B cell (primary cell): ENCODE data around the gene CLCF1. TPM values are rescaled to one million over a fixed set of nuclear protein-coding genes. Genes with fewer than 3 reads are reported as not detected.

Source experiments
- ATAC-seq: fragments of 200-7000 bp; cut with Tn5 transposase; one replicate; pipeline ENCODE4 v1.10.0; 2021; ENCODE audit warnings: low read depth, mild to moderate bottlenecking, moderate number of reproducible peaks, moderate library complexity
- CTCF ChIA-PET: fragments of 350-600 bp; sonication (Branson Sonifier 250); formaldehyde crosslinking; loops from one replicate; lab custom pipeline; 2021; ENCODE audit warnings: antibody characterized with exemption, inconsistent platforms; lab: Charles Lee
- POLR2A ChIA-PET: fragments of 350-600 bp; sonication (Branson Sonifier 250); formaldehyde crosslinking; loops from one replicate; lab custom pipeline; 2021; ENCODE audit warnings: antibody characterized with exemption; lab: Charles Lee
- DNase-seq: peaks from one replicate; pipeline ENCODE4 v3.0.0; 2013
- H2AFZ ChIP-seq: 2 replicates; pipeline ENCODE4 v1.6.1; 2012; ENCODE audit warnings: mild to moderate bottlenecking, low read depth, low read length; ENCODE audit not compliant: insufficient read depth, poor library complexity, severe bottlenecking
- H3K27ac ChIP-seq, 2 donors: 1 replicate in 1 of 2; 2 replicates in 1 of 2; pipeline ENCODE4 v1.5.1; 2012 to 2013; ENCODE audit warnings: low read length in 2 of 2, mild to moderate bottlenecking in 2 of 2, moderate library complexity in 1 of 2
- H3K27me3 ChIP-seq, 4 experiments: fragments of 200-600 bp in 1 of 4; sonication (generic) in 1 of 4; replicated peaks in 1 of 4; 1 replicate in 2 of 4; 2 replicates in 2 of 4; pipeline versions ENCODE4 v1.6.1 to v1.7.0; 2013 to 2016; ENCODE audit warnings: low read length in 3 of 4, mild to moderate bottlenecking in 2 of 4, mixed read lengths in 1 of 4, moderate library complexity in 1 of 4; ENCODE audit not compliant: insufficient read depth in 4 of 4, control insufficient read depth in 3 of 4; ENCODE audit errors: control extremely low read depth in 1 of 4
- H3K36me3 ChIP-seq, 2 experiments: replicated peaks in 1 of 2; 1 replicate in 1 of 2; 2 replicates in 1 of 2; pipeline versions ENCODE4 v1.6.1 to v1.7.1; 2013; ENCODE audit warnings: low read length in 1 of 2; ENCODE audit not compliant: insufficient read depth in 2 of 2, control insufficient read depth in 1 of 2; ENCODE audit errors: control extremely low read depth in 1 of 2, extremely low read depth in 1 of 2
- H3K4me1 ChIP-seq, 2 donors: fragments of 200-600 bp in 1 of 2; sonication (generic) in 1 of 2; 1 replicate in 1 of 2; 2 replicates in 1 of 2; pipeline versions ENCODE4 v1.5.1 to v1.6.1; 2013 to 2017; ENCODE audit warnings: low read length in 2 of 2; ENCODE audit not compliant: control insufficient read depth in 2 of 2, insufficient read depth in 2 of 2
- H3K4me2 ChIP-seq: replicated peaks from 2 replicates; pipeline ENCODE3; 2012; ENCODE audit warnings: mild to moderate bottlenecking, low read depth, low read length; ENCODE audit not compliant: poor library complexity, severe bottlenecking
- H3K4me3 ChIP-seq, 5 experiments: fragments of 200-600 bp in 1 of 5; sonication (generic) in 1 of 5; 1 replicate in 3 of 5; 2 replicates in 2 of 5; pipeline versions ENCODE4 v1.5.1 to v1.7.0; 2011 to 2016; ENCODE audit warnings: low read length in 4 of 5, mild to moderate bottlenecking in 4 of 5, low read depth in 2 of 5, control low read depth in 1 of 5, moderate library complexity in 1 of 5; ENCODE audit not compliant: insufficient read depth in 1 of 5; ENCODE audit errors: control extremely low read depth in 1 of 5, extremely low read depth in 1 of 5
- H3K79me2 ChIP-seq: fragments of 200-600 bp; sonication (generic); one replicate; pipeline ENCODE4 v1.6.0; 2016; ENCODE audit warnings: low read length; ENCODE audit not compliant: control insufficient read depth, insufficient read depth
- H3K9ac ChIP-seq: fragments of 200-600 bp; sonication (generic); 2 replicates; pipeline ENCODE4 v1.6.1; 2017; ENCODE audit warnings: mild to moderate bottlenecking, low read length, moderate library complexity
- H3K9me3 ChIP-seq, 3 donors: one replicate each; pipeline versions ENCODE4 v1.6.1 to v1.7.1; 2013; ENCODE audit warnings: low read length in 2 of 3; ENCODE audit not compliant: control insufficient read depth in 2 of 3, insufficient read depth in 1 of 3; ENCODE audit errors: control extremely low read depth in 1 of 3
- H4K20me1 ChIP-seq: 2 replicates; pipeline ENCODE4 v1.6.0; 2012; ENCODE audit warnings: mild to moderate bottlenecking, low read length; ENCODE audit not compliant: insufficient read depth, control insufficient read depth, poor library complexity, severe bottlenecking
- H3K27ac Mint-ChIP-seq: one replicate; pipeline ENCODE4 v1.8.0; 2021; ENCODE audit warnings: mixed read lengths
- H3K27me3 Mint-ChIP-seq: one replicate; pipeline ENCODE4 v1.8.0; 2021; ENCODE audit warnings: mixed read lengths
- H3K4me1 Mint-ChIP-seq: one replicate; pipeline ENCODE4 v1.8.0; 2021; ENCODE audit warnings: mixed read lengths
- H3K4me3 Mint-ChIP-seq: one replicate; pipeline ENCODE4 v1.8.0; 2021; ENCODE audit warnings: mixed read lengths
- H3K9me3 Mint-ChIP-seq: one replicate; pipeline ENCODE4 v1.8.0; 2022; ENCODE audit warnings: mixed read lengths; ENCODE audit not compliant: insufficient read depth
- CTCF ChIP-seq: fragments of 200-600 bp; IDR thresholded peaks from one replicate; pipeline ENCODE4 v1.8.0; 2022; ENCODE audit warnings: antibody characterized with exemption, mild to moderate bottlenecking
- EZH2 ChIP-seq: IDR thresholded peaks from 2 replicates; pipeline ENCODE4 v1.6.1; 2012; ENCODE audit warnings: borderline replicate concordance, low read depth, mild to moderate bottlenecking, moderate library complexity, low read length; ENCODE audit not compliant: insufficient read depth, poor library complexity, severe bottlenecking
- WGBS: methylation state at CpG from one replicate; pipeline ENCODE4 v1.1.5; 2013; ENCODE audit warnings: missing lambda C conversion rate; ENCODE audit not compliant: insufficient coverage; 5-methylcytosine and 5-hydroxymethylcytosine counted together
- intact Hi-C: fragments of 100-400 bp; cut with micrococcal nuclease; formaldehyde crosslinking; loops from one replicate; pipeline ENCODE4 v1.10.0; 2022
- polyA plus RNA-seq: library from polyadenylated mRNA; depleted of rRNA; stranded (reverse); fragments of >200 nt; gene quantifications from 2 replicates; pipeline ENCODE4 v1.2.3, GENCODE V29; 2012
- total RNA-seq, 2 donors: library from RNA; stranded (reverse); fragments of 120-200 nt in 1 of 2; gene quantifications; 1 replicate in 1 of 2; 2 replicates in 1 of 2; pipeline versions ENCODE4 v1.2.3 to v1.2.4, GENCODE V29; 2013 to 2022

Gene CLCF1
- total and polyA plus RNA-seq, 2 donors (not counting 1 experiment from before 2014, with no cell fraction given) = 29.1 to 44.6 TPM

- peak overlapping the region in 4 of 5 experiments; percentile 7 to 96 (median 36) for H3K4me3 ChIP-seq
- ChIA-PET CTCF (interaction anchor here (0.8 to 3.4 kb wide), 9 partner anchors 8 to 65 kb away, joined by 3 to 18 read pairs (median 4); partner anchors contain the start of genes CARNS1, PTPRCAP and RAD9A), POLR2A (interaction anchor here (0.6 to 4.2 kb wide), 9 partner anchors 9 to 77 kb away, joined by 3 to 78 read pairs (median 5); partner anchors contain the start of genes PTPRCAP, RAD9A, RPS6KB2 and TMEM134)
- H3K9me3 ChIP-seq = peaks cover 0 to 2% (median 0%) of the 10 kb centered on the region in 3 donors
- peaks cover 91 to 96% of the 10 kb centered on the region in 2 donors for H3K4me1 ChIP-seq
- H3K4me2 ChIP-seq = peak overlapping the region; percentile 89
- peaks cover 0 to 49% of the 10 kb centered on the region in 2 experiments for H3K36me3 ChIP-seq
- TF ChIP-seq EZH2 = no peak
- TF ChIP-seq CTCF = no peak
- 16% methylated on average over 4 of the region's 12 CpGs for WGBS
- Mint-ChIP-seq H3K9me3 (no peaks in the 10 kb centered on the region), H3K27ac (peak overlapping the region; percentile 100), H3K4me1 (peaks cover 84% of the 10 kb centered on the region), H3K27me3 (no peaks in the 10 kb centered on the region), H3K4me3 (peak overlapping the region; percentile 72)
- peak overlapping the region; percentile 89 for H3K9ac ChIP-seq
- H3K27ac ChIP-seq = peak overlapping the region; percentile 83 to 88
- ATAC-seq (no peak), DNase-seq (peak; percentile 51)
- H4K20me1 ChIP-seq = peaks cover 47% of the 10 kb centered on the region
- peaks cover 77% of the 10 kb centered on the region for H3K79me2 ChIP-seq
- H2AFZ ChIP-seq = no peak overlapping the region
- intact Hi-C loops = loop anchor here (10.0 kb wide), 1 partner anchor 178 kb away; the partner anchor contains the start of gene GSTP1
- H3K27me3 ChIP-seq = no peaks in the 10 kb centered on the region
These were observed 33.7 kb upstream of the CLCF1 start for GRCh38 chr11:67406969-67407687.
